K562 (cell line): ENCODE data around the gene AHCYL1. TPM values are rescaled to one million over a fixed set of nuclear protein-coding genes. Genes with fewer than 3 reads are reported as not detected.
A peak's percentile ranks its signal among the peaks of the same experiment; 100 is the strongest.

Experiments
- BDP1 ChIP-seq: IDR thresholded peaks from 3 replicates; pipeline ENCODE4 v1.6.1; 2011; ENCODE audit not compliant: insufficient read length, insufficient read depth
- CHCHD3 ChIP-seq: fragments of 250-450 bp; sonication (Bioruptor Pico); IDR thresholded peaks from 2 replicates; pipeline ENCODE4 v2.1.2; 2022; ENCODE audit warnings: mild to moderate bottlenecking
- DPF2 ChIP-seq: fragments of 450-650 bp; IDR thresholded peaks from 2 replicates; pipeline ENCODE4 v1.6.1; 2016
- MAZ ChIP-seq, 2 experiments: fragments of 450-650 bp in 1 of 2; sonication (generic) in 1 of 2; formaldehyde crosslinking; IDR thresholded peaks in 1 of 2; conservative IDR thresholded peaks in 1 of 2; 2 replicates each; pipeline versions ENCODE4 v1.4.0 to v1.5.0; 2020; ENCODE audit warnings: mild to moderate bottlenecking in 1 of 2, missing genetic modification reagents in 1 of 2
- MXI1 ChIP-seq: IDR thresholded peaks from 2 replicates; pipeline ENCODE4 v1.6.1; 2011; ENCODE audit warnings: low read depth, mild to moderate bottlenecking, improper control_type of control experiment, low read length
- OTX1 ChIP-seq: fragments of 450-650 bp; formaldehyde crosslinking; IDR thresholded peaks from 2 replicates; pipeline ENCODE4 v1.4.0; 2022; ENCODE audit warnings: mild to moderate bottlenecking
- POLR2H ChIP-seq: IDR thresholded peaks from 2 replicates; pipeline ENCODE4 v1.6.1; 2016; ENCODE audit warnings: missing genetic modification characterization, low read depth, mild to moderate bottlenecking, control low read depth, missing compliant biosample characterization, moderate library complexity
- RBFOX2 ChIP-seq: fragments of 200-400 bp; formaldehyde crosslinking; IDR thresholded peaks from 2 replicates; pipeline ENCODE4 v1.6.1; 2017; ENCODE audit warnings: low read depth, mild to moderate bottlenecking, low read length, moderate library complexity
- RBM15 ChIP-seq: fragments of 200-400 bp; formaldehyde crosslinking; IDR thresholded peaks from 2 replicates; pipeline ENCODE4 v1.6.1; 2018; ENCODE audit warnings: mild to moderate bottlenecking, low read length, moderate library complexity; ENCODE audit not compliant: insufficient read depth
- RCOR1 ChIP-seq, 2 experiments: IDR thresholded peaks; 2 replicates each; pipeline ENCODE4 v1.6.1; 2012; ENCODE audit warnings: low read depth in 2 of 2, low read length in 2 of 2, borderline replicate concordance in 1 of 2, improper control_type of control experiment in 1 of 2
- RHOXF2B ChIP-seq: fragments of 250-450 bp; sonication (Bioruptor Pico); conservative IDR thresholded peaks from 2 replicates; pipeline ENCODE4 v1.5.1; 2021
- TAF9B ChIP-seq: fragments of 450-650 bp; IDR thresholded peaks from 2 replicates; pipeline ENCODE4 v1.6.1; 2018; ENCODE audit warnings: mild to moderate bottlenecking; ENCODE audit not compliant: partially characterized antibody
- ZNF146 ChIP-seq: IDR thresholded peaks from one replicate; pipeline ENCODE4 v1.6.1; 2018; ENCODE audit warnings: missing compliant biosample characterization; ENCODE audit not compliant: unreplicated experiment
- ZNF311 ChIP-seq: fragments of 250-450 bp; sonication (Bioruptor Pico); IDR thresholded peaks from 2 replicates; pipeline ENCODE4 v1.4.0; 2020; ENCODE audit warnings: mild to moderate bottlenecking, moderate library complexity
- ZNF354B ChIP-seq: fragments of 250-450 bp; sonication (Bioruptor Pico); IDR thresholded peaks from 2 replicates; pipeline ENCODE4 v1.4.0; 2020
- ZNF583 ChIP-seq: fragments of 250-450 bp; sonication (Bioruptor Pico); IDR thresholded peaks from 2 replicates; pipeline ENCODE4 v1.4.0; 2020
- ZNF766 ChIP-seq: fragments of 200-800 bp; sonication (Bioruptor generic); conservative IDR thresholded peaks from 2 replicates; pipeline ENCODE4 v1.6.1; 2016; ENCODE audit warnings: missing genetic modification characterization, missing compliant biosample characterization
- polyA plus RNA-seq, 8 experiments: library from polyadenylated mRNA; depleted of rRNA in 4 of 8; stranded (reverse) in 5 of 8; unstranded in 3 of 8; fragments of >200 nt; fragmentation: Nextera tagmentation in 2 of 8; fragmentation: Illumina TruSeq in 1 of 8; extraction: Ambion mirVana in 2 of 8; extraction: Trizol in 1 of 8; gene quantifications; 2 replicates each; pipeline versions ENCODE4 v1.2.1 to v1.2.3, GENCODE V29; 2011 to 2014; ENCODE audit warnings: inconsistent platforms in 1 of 8, missing spikeins in 1 of 8
- total RNA-seq, 7 experiments: library from RNA; depleted of rRNA in 6 of 7; stranded (reverse); fragments of >200 nt in 6 of 7; fragmentation: Illumina TruSeq in 2 of 7; extraction: Trizol in 2 of 7; gene quantifications; 2 replicates each; pipeline versions ENCODE4 v1.2.1 to v1.2.3, GENCODE V29; 2011 to 2021; ENCODE audit warnings: low replicate concordance in 1 of 7
- TF ChIP-seq, protein P1 (sequence below): fragments of 450-650 bp; formaldehyde crosslinking; IDR thresholded peaks from 2 replicates; pipeline ENCODE4 v1.4.0; 2020; ENCODE audit warnings: mild to moderate bottlenecking, moderate library complexity
- TF ChIP-seq, protein P2 (sequence below), 2 experiments: fragments of 450-650 bp in 1 of 2; sonication (generic) in 1 of 2; formaldehyde crosslinking in 1 of 2; IDR thresholded peaks in 1 of 2; conservative IDR thresholded peaks in 1 of 2; 2 replicates each; pipeline versions ENCODE4 v1.6.1 to v1.8.1; 2016 to 2023; ENCODE audit warnings: mild to moderate bottlenecking in 2 of 2, moderate library complexity in 2 of 2, inconsistent platforms in 1 of 2, missing genetic modification reagents in 1 of 2

Gene AHCYL1
- total and polyA plus RNA-seq, 9 of the 15 experiments (the other 6 are each of a cell fraction or from before 2014, with no cell fraction given), result 27.3 to 118 (median 44.5) TPM

DNA sequence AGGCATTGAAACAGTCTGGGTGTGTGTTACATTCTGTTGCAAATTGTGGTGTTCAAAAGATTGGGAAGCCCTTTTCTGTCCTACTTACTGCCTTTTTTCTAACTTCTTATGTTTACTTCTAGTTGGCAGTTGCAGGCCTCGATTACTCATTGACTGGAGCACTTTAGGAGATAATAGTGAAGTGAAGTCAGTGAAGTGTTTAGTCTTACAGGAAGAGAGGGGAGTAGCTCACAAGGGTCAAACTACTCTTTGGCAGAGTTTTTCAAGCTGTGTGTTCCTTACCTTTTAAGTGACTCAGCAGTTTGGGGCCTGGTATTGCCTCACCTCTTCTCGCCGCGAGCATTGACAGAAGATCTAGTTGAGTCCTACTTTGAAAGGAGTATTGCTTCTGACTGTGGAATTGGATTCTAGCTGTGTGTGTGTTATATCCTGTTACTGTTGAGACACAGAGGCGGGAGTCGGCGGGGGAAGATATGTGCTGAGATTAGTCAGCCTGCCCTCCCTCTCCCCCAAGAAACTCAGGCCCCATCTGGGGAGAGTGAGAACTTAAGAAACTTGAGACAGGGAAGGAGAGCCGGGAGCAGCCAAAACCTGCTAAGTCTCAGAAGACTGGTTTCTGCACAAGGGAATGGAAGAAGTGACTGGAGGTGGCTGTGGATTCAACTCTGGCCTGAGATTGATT, 19.3 kb downstream of the AHCYL1 start (continued):
- TF ChIP-seq OTX1 (CRISPR knock-in tag) (no peak), RBM15 (no peak), ZNF311 (CRISPR knock-in tag) (no peak), ZNF766 (0 out of 2 replicates have a peak, but pooled peaks have one; percentile 66), ZNF354B (CRISPR knock-in tag) (no peak), ZNF583 (CRISPR knock-in tag) (no peak), MAZ (CRISPR knock-in tag; conservative IDR thresholded peaks at IDR 0.05 in 1 of 2, IDR thresholded peaks at IDR 0.05 in 1 of 2) (peak in 1 of 2 experiments; percentile 44; a peak in 1 of 4 replicates), DPF2 (peak; percentile 94), RCOR1 (IDR thresholded peaks at IDR 0.05; ENCODE audit: borderline replicate concordance in 1 of 2, low read depth in 2 of 2, low read length in 2 of 2) (no peak; a peak in 1 of 4 replicates), MXI1 (no peak), RHOXF2B (CRISPR knock-in tag) (no peak), ZNF146 (CRISPR knock-in tag) (no peak), RBFOX2 (no peak), POLR2H (no peak), CHCHD3 (CRISPR knock-in tag) (no peak), TAF9B (no peak), BDP1 (no peak)
- TF ChIP-seq, protein P1, sequence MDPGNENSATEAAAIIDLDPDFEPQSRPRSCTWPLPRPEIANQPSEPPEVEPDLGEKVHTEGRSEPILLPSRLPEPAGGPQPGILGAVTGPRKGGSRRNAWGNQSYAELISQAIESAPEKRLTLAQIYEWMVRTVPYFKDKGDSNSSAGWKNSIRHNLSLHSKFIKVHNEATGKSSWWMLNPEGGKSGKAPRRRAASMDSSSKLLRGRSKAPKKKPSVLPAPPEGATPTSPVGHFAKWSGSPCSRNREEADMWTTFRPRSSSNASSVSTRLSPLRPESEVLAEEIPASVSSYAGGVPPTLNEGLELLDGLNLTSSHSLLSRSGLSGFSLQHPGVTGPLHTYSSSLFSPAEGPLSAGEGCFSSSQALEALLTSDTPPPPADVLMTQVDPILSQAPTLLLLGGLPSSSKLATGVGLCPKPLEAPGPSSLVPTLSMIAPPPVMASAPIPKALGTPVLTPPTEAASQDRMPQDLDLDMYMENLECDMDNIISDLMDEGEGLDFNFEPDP, result no peak
- TF ChIP-seq, protein P2, sequence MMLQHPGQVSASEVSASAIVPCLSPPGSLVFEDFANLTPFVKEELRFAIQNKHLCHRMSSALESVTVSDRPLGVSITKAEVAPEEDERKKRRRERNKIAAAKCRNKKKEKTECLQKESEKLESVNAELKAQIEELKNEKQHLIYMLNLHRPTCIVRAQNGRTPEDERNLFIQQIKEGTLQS (IDR thresholded peaks at IDR 0.05), result peak; percentile 95
- TF ChIP-seq, protein P2 (CRISPR knock-in tag; conservative IDR thresholded peaks at IDR 0.05), result no peak; the same call in none of the 2 replicates
